Erythroblast (primary cell): ENCODE results near the gene RS1.

Experiments used
- DNase-seq, 2 experiments: peaks; one replicate each; lab custom pipeline; 2025; lab: John Stamatoyannopoulos, UW
- GATA1 ChIP-seq: IDR thresholded peaks from 2 replicates; pipeline ENCODE4 v1.6.1; 2011; ENCODE audit warnings: low read depth, mild to moderate bottlenecking, control low read depth, low read length, moderate library complexity
- POLR2A ChIP-seq: IDR thresholded peaks from 2 replicates; pipeline ENCODE4 v1.6.1; 2011; ENCODE audit warnings: mild to moderate bottlenecking, low read length

RS1 gene

GRCh38 chrX:18598413-18598812, 73.5 kb downstream of the RS1 start:
- DNase-seq: no peak

DNA sequence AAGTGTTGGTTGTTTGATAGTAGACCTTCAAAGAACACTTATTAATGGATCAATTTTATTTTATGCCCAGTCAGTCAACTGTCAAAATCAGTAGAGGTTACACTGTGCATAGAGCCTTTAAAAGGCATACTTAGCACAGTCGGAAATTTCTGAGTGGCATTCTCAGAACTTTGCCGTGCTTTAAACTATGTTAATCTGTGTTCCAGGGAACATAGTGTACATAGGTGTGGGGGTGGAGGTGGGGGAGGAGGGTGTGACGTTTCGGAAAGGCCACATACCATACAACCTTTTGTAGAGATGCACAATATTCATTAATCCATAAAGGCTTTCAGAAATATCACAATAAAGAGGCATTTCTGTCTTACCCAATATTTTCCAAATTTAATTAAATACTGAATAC, 75.8 kb downstream of the RS1 start:
- TF ChIP-seq GATA1 (no peak), POLR2A (no peak)
- no peak for DNase-seq

More at GRCh38 chrX:18598413-18598812, 73.5 kb downstream of the RS1 start:
- TF ChIP-seq GATA1: no peak
- TF ChIP-seq POLR2A: no peak

DNA sequence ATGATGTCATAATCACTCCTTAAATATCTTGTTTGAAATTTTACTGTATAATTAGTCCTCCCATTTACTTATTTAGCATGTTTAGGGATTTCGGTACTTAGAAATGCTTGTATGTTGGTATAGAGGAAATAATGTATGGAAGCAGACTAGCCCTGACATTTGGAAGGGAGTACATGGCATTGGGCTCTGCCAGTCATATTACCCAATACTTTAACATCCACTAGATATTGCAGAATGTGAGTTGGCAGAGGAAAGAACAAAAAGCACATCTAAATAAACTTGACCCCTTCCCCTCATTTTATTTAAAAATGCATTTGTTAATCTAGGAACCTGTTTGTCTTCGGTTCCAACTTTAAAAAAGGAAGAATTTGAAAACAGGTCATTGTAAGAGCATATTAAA, 77.8 kb downstream of the RS1 start:
- TF ChIP-seq GATA1: no peak
- no peak for TF ChIP-seq POLR2A
- no peak for DNase-seq

GRCh38 chrX:18591834-18592233, 80.1 kb downstream of the RS1 start:
- DNase-seq: no peak
- no peak for TF ChIP-seq POLR2A
- no peak for TF ChIP-seq GATA1
